ENCODE data around the gene DHRS2. TPM values are rescaled to one million over a fixed set of nuclear protein-coding genes. Genes with fewer than 3 reads are reported as not detected.

The DHRS2 gene
- total RNA-seq, 1 donor from 2014 or later = not detected

DNA sequence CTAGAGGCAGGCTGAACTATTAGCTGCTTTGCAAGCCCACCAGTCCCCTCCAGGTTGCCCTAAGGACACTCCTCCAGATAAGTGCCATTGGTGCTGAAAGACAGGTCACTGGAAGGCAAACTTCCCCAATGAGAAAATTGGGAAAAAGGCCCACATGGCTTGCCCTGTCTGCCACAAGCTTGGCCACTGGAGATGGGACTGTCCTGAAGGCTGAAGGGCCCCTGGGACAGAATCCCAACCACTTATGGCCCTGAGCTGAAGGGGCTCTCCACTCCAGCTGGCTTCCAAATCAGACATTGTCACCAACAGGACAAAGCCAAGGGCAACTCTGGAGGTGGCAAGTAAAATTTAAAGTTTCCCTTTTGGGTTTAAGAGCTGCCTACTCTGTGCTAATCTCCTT, 12.2 kb upstream of the DHRS2 start:
- H3K4me3 Mint-ChIP-seq = no peak overlapping the region
- peaks cover 17% of the 10 kb centered on the region for H3K27me3 Mint-ChIP-seq
- no peak for ATAC-seq (ENCODE audit: low read depth)
- ChIA-PET CTCF (no interaction called here), POLR2A (no interaction called here)
- DNase-seq = no peak
- H3K36me3 Mint-ChIP-seq (ENCODE audit: low read depth) = no peaks in the 10 kb centered on the region
- no peaks in the 10 kb centered on the region for H3K4me1 Mint-ChIP-seq
- H3K27ac Mint-ChIP-seq = no peak overlapping the region
- TF ChIP-seq, protein P1, sequence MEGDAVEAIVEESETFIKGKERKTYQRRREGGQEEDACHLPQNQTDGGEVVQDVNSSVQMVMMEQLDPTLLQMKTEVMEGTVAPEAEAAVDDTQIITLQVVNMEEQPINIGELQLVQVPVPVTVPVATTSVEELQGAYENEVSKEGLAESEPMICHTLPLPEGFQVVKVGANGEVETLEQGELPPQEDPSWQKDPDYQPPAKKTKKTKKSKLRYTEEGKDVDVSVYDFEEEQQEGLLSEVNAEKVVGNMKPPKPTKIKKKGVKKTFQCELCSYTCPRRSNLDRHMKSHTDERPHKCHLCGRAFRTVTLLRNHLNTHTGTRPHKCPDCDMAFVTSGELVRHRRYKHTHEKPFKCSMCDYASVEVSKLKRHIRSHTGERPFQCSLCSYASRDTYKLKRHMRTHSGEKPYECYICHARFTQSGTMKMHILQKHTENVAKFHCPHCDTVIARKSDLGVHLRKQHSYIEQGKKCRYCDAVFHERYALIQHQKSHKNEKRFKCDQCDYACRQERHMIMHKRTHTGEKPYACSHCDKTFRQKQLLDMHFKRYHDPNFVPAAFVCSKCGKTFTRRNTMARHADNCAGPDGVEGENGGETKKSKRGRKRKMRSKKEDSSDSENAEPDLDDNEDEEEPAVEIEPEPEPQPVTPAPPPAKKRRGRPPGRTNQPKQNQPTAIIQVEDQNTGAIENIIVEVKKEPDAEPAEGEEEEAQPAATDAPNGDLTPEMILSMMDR (IDR thresholded peaks at IDR 0.05) = no peak
- intact Hi-C loops (cut with micrococcal nuclease) = no loop called here
- H3K9me3 Mint-ChIP-seq = peaks cover 11% of the 10 kb centered on the region

DNA sequence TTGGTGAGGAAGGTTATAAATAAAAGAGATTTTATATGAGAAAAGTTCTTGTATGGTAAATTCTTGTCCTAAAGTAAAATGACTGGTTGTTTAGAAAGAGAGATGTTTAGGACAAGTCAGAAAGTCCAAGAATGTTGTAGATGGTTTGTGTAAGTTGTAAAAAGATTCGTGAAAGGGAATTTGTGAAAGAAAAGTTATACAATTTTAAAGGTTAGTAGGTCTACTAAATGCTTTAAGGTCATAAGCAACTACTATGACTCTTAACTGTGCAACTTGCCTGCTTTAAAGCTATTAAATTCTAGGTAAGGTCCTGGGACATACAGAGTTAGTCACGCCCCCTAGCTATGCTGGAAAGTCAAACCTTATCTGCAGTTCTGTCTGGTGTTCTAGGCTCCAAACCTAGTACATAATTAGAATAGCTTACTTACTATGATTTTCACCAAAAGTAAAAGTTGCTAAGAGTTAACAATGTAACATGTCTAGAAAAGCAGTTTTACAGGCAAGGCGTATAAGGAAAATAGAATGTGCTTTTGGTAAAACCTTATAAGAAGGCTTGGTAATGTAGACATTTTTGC, 11.2 kb upstream of the DHRS2 start:
- intact Hi-C loops (cut with micrococcal nuclease) = no loop called here
- DNase-seq = no peak
- H3K36me3 Mint-ChIP-seq (ENCODE audit: low read depth) = no peaks in the 10 kb centered on the region
- ChIA-PET POLR2A (no interaction called here), CTCF (no interaction called here)
- no peak for ATAC-seq (ENCODE audit: low read depth)
- no peaks in the 10 kb centered on the region for H3K4me1 Mint-ChIP-seq
- H3K9me3 Mint-ChIP-seq = peaks cover 11% of the 10 kb centered on the region
- no peak overlapping the region for H3K4me3 Mint-ChIP-seq
- no peak overlapping the region for H3K27ac Mint-ChIP-seq
- H3K27me3 Mint-ChIP-seq = peaks cover 17% of the 10 kb centered on the region
- TF ChIP-seq, protein P1 (IDR thresholded peaks at IDR 0.05) = no peak

DNA sequence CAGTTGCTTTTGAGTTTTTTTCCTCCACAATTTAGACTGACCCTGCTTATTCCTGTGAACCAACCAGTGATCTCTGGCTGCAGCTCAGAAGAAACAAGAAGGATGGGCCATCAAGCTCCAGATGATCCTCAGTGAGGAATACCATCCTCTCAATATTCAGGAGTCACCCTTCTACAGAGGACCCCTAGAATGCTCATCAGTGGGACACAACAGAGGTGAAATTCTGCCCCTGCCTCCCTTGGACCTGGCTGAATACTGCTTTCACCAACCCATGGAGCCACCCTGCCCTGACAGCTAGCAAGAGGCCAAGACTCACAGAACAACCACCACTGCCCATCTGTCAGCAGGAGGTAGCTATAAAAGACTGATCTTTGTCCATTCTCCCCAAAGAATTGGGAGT, 9.2 kb upstream of the DHRS2 start:
- CTCF ChIA-PET = no interaction called here
- POLR2A ChIA-PET = no interaction called here

DNA sequence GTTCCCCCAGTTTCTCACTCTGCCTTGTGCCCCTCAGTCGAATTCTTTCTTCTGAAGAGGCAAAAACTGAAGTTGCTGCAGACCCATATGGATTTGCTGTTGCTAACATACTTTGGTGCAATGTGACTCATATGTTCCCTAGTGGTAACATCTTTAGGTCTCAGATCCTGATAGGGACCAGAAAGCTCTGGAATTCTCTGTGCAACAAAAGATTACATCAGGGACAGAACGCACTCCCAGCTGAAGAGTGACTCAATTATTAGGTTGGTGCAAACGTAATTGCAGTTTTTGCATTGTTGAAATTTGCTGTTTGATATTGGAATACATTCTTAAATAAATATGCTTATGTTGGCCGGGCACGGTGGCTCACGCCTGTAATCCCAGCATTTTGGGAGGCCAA, 8.2 kb upstream of the DHRS2 start:
- ATAC-seq (ENCODE audit: low read depth) (no peak), DNase-seq (no peak)
- H3K9me3 Mint-ChIP-seq = peaks cover 11% of the 10 kb centered on the region
- peaks cover 15% of the 10 kb centered on the region for H3K27me3 Mint-ChIP-seq
- H3K4me3 Mint-ChIP-seq = no peak overlapping the region
- POLR2A ChIA-PET = no interaction called here
- CTCF ChIA-PET = no interaction called here
- peaks cover 4% of the 10 kb centered on the region for H3K4me1 Mint-ChIP-seq
- intact Hi-C loops (cut with micrococcal nuclease) = no loop called here
- TF ChIP-seq, protein P1 (IDR thresholded peaks at IDR 0.05) = no peak
- no peak overlapping the region for H3K27ac Mint-ChIP-seq
- H3K36me3 Mint-ChIP-seq (ENCODE audit: low read depth) = no peaks in the 10 kb centered on the region

More for the DNA sequence above, 9.2 kb upstream of the DHRS2 start:
- Mint-ChIP-seq H3K4me3 (no peak overlapping the region), H3K4me1 (peaks cover under 1% of the 10 kb centered on the region), H3K27me3 (peaks cover 14% of the 10 kb centered on the region), H3K27ac (no peak overlapping the region), H3K9me3 (peaks cover 11% of the 10 kb centered on the region), H3K36me3 (ENCODE audit: low read depth) (no peaks in the 10 kb centered on the region)
- intact Hi-C loops (cut with micrococcal nuclease) = no loop called here
- DNase-seq = no peak
- TF ChIP-seq, protein P1 (IDR thresholded peaks at IDR 0.05) = no peak
- ATAC-seq (ENCODE audit: low read depth) = no peak

DNA sequence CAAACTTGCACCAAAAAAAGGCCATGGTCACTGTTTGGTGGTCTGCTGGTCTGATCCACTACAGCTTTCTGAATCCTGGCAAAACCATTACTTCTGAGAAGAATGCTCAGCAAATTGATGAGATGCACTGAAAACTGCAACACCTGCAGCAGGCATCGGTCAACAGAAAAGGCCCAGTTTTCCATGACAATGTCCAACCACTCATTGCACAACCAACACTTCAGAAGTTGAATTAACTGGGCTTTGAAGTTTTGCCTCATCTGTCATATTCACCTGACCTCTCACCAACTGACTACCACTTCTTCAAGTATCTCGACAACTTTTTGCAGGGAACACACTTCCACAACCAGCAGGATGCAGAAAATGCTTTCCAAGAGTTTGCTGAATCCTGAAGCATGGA, 7.0 kb upstream of the DHRS2 start:
- no peaks in the 10 kb centered on the region for H3K36me3 Mint-ChIP-seq (ENCODE audit: low read depth)
- H3K4me3 Mint-ChIP-seq = no peak overlapping the region
- intact Hi-C loops (cut with micrococcal nuclease) = no loop called here
- ChIA-PET POLR2A (no interaction called here), CTCF (no interaction called here)
- peaks cover 13% of the 10 kb centered on the region for H3K27me3 Mint-ChIP-seq
- peaks cover 4% of the 10 kb centered on the region for H3K4me1 Mint-ChIP-seq
- ATAC-seq (ENCODE audit: low read depth) = no peak
- no peak for DNase-seq
- TF ChIP-seq, protein P1 (IDR thresholded peaks at IDR 0.05) = no peak
- H3K9me3 Mint-ChIP-seq = peaks cover 11% of the 10 kb centered on the region
- H3K27ac Mint-ChIP-seq = no peak overlapping the region
